Cortex of kidney (tissue), 1 donor: ENCODE data around the gene CFL2.
"Not testable (repeated sequence)": the region's sequence is repeated elsewhere in the genome, so short reads cannot be mapped to it uniquely, and the experiment has no call there.

ENCODE experiments used
- DNase-seq: peaks from one replicate; lab custom pipeline; 2025; lab: John Stamatoyannopoulos, UW

CFL2 gene

GRCh38 chr14:34714320-34715126, at the start of gene CFL2:
Gene CFL2, minus strand, starts transcription at chr14:34714593. Its CDS starts 53 bp downstream, at chr14:34714540.
- DNase-seq = peak; percentile 44

GRCh38 chr14:34755215-34755614, 40.8 kb upstream of the CFL2 start:
- no peak for DNase-seq

- no peak for DNase-seq
Observed at GRCh38 chr14:34754687-34755086, 40.3 kb upstream of the CFL2 start.

- DNase-seq = no peak
Observed at GRCh38 chr14:34750670-34751069, 36.3 kb upstream of the CFL2 start.

GRCh38 chr14:34750233-34750632, 35.8 kb upstream of the CFL2 start:
- DNase-seq = no peak

GRCh38 chr14:34749408-34749807, 35.0 kb upstream of the CFL2 start:
- no peak for DNase-seq

- no peak for DNase-seq
Observed at GRCh38 chr14:34742270-34743115, 28.1 kb upstream of the CFL2 start.

GRCh38 chr14:34741840-34742239, 27.4 kb upstream of the CFL2 start:
- DNase-seq = no peak

GRCh38 chr14:34740139-34740538, 25.7 kb upstream of the CFL2 start:
- DNase-seq = not testable (repeated sequence)

GRCh38 chr14:34737079-34737478, 22.7 kb upstream of the CFL2 start:
- not testable (repeated sequence) for DNase-seq

- DNase-seq = no peak
Observed at GRCh38 chr14:34733245-34733644, 18.9 kb upstream of the CFL2 start.

- DNase-seq = no peak
Observed at GRCh38 chr14:34732802-34733201, 18.4 kb upstream of the CFL2 start.

- DNase-seq = no peak
Observed at GRCh38 chr14:34723867-34724266, 9.5 kb upstream of the CFL2 start.

GRCh38 chr14:34722723-34723545, 8.5 kb upstream of the CFL2 start:
- DNase-seq = no peak

GRCh38 chr14:34721129-34721528, 6.7 kb upstream of the CFL2 start:
- DNase-seq = no peak

- no peak for DNase-seq
Observed at GRCh38 chr14:34718750-34719304, 4.4 kb upstream of the CFL2 start.

GRCh38 chr14:34715127-34715863, 902 bp upstream of the CFL2 start:
- no peak for DNase-seq

GRCh38 chr14:34713681-34714319, 593 bp downstream of the CFL2 start:
- no peak for DNase-seq

- no peak for DNase-seq
Observed at GRCh38 chr14:34713122-34713680, 1.2 kb downstream of the CFL2 start.
